ENCODE results near the gene UNK. TPM values are rescaled to one million over a fixed set of nuclear protein-coding genes. Genes with fewer than 3 reads are reported as not detected.

UNK gene
- total and polyA plus RNA-seq, 2 experiments from 2014 or later, result 22.3 to 26.7 TPM

- H3K36me3 ChIP-seq (replicated peaks; ENCODE audit: insufficient read depth, low read depth), result no peaks in the 10 kb centered on the region
- no peak overlapping the region for H3K4me2 ChIP-seq
Observed at GRCh38 chr17:75813081-75814020, 28.7 kb downstream of the UNK start.

GRCh38 chr17:75814021-75814395 is 29.4 kb downstream of the UNK start:
- no peak overlapping the region for H3K4me3 ChIP-seq
- H3K4me1 ChIP-seq (ENCODE audit: insufficient read depth), result no peaks in the 10 kb centered on the region
- no peaks in the 10 kb centered on the region for H3K9me2 ChIP-seq (replicated peaks; ENCODE audit: insufficient read depth)
- no peaks in the 10 kb centered on the region for H3K36me3 ChIP-seq (replicated peaks; ENCODE audit: insufficient read depth, low read depth)
- H3K4me2 ChIP-seq, result no peak overlapping the region
- no peak overlapping the region for H2AFZ ChIP-seq
- H3K9me3 ChIP-seq (ENCODE audit: low read depth), result no peaks in the 10 kb centered on the region
- WGBS (ENCODE audit: low lambda C conversion rate, missing lambda C conversion rate), result 89% methylated on average over 6 of the region's 6 CpGs
- no peak overlapping the region for H3K27ac ChIP-seq
- no peaks in the 10 kb centered on the region for H4K20me1 ChIP-seq (ENCODE audit: insufficient read depth, poor library complexity, severe bottlenecking)
- H3K27me3 ChIP-seq, result no peaks in the 10 kb centered on the region
- H3K79me2 ChIP-seq, result no peaks in the 10 kb centered on the region
- DNase-seq (ENCODE audit: low spot score), result no peak
- no peak for TF ChIP-seq EZH2 (IDR thresholded peaks at IDR 0.05; ENCODE audit: borderline replicate concordance)
- no peak for TF ChIP-seq CTCF (IDR thresholded peaks at IDR 0.05; ENCODE audit: poor library complexity)
- no peak for TF ChIP-seq EZH2phosphoT487 (IDR thresholded peaks at IDR 0.05; ENCODE audit: low read depth, severe bottlenecking, unreplicated experiment)

More at GRCh38 chr17:75813081-75814020, 28.7 kb downstream of the UNK start:
- Histone ChIP-seq H3K9me2 (replicated peaks; ENCODE audit: insufficient read depth) (no peaks in the 10 kb centered on the region), H3K27ac (no peak overlapping the region), H4K20me1 (ENCODE audit: insufficient read depth, poor library complexity, severe bottlenecking) (no peaks in the 10 kb centered on the region), H3K9me3 (ENCODE audit: low read depth) (no peaks in the 10 kb centered on the region), H3K4me3 (no peak overlapping the region), H3K79me2 (no peaks in the 10 kb centered on the region), H3K27me3 (no peaks in the 10 kb centered on the region), H2AFZ (no peak overlapping the region), H3K4me1 (ENCODE audit: insufficient read depth) (no peaks in the 10 kb centered on the region)
- no peak for TF ChIP-seq CTCF (IDR thresholded peaks at IDR 0.05; ENCODE audit: poor library complexity)
- no peak for TF ChIP-seq EZH2 (IDR thresholded peaks at IDR 0.05; ENCODE audit: borderline replicate concordance)
- TF ChIP-seq EZH2phosphoT487 (IDR thresholded peaks at IDR 0.05; ENCODE audit: low read depth, severe bottlenecking, unreplicated experiment), result no peak
- 95% methylated on average over 24 of the region's 24 CpGs for WGBS (ENCODE audit: low lambda C conversion rate, missing lambda C conversion rate)
- peak; percentile 4 for DNase-seq (ENCODE audit: low spot score)

GRCh38 chr17:75814900-75815373 is 30.3 kb downstream of the UNK start:
- Histone ChIP-seq H3K9me2 (replicated peaks; ENCODE audit: insufficient read depth) (no peaks in the 10 kb centered on the region), H3K4me2 (no peak overlapping the region), H3K4me1 (ENCODE audit: insufficient read depth) (no peaks in the 10 kb centered on the region), H3K79me2 (no peaks in the 10 kb centered on the region), H3K27me3 (no peaks in the 10 kb centered on the region), H3K4me3 (no peak overlapping the region), H3K36me3 (replicated peaks; ENCODE audit: insufficient read depth, low read depth) (no peaks in the 10 kb centered on the region), H4K20me1 (ENCODE audit: insufficient read depth, poor library complexity, severe bottlenecking) (no peaks in the 10 kb centered on the region), H3K9me3 (ENCODE audit: low read depth) (no peaks in the 10 kb centered on the region), H2AFZ (no peak overlapping the region), H3K27ac (no peak overlapping the region)
- TF ChIP-seq EZH2phosphoT487 (IDR thresholded peaks at IDR 0.05; ENCODE audit: low read depth, severe bottlenecking, unreplicated experiment) (no peak), CTCF (IDR thresholded peaks at IDR 0.05; ENCODE audit: poor library complexity) (no peak), EZH2 (IDR thresholded peaks at IDR 0.05; ENCODE audit: borderline replicate concordance) (no peak)
- DNase-seq (ENCODE audit: low spot score), result peak; percentile 20
- 91% methylated on average over 9 of the region's 13 CpGs for WGBS (ENCODE audit: low lambda C conversion rate, missing lambda C conversion rate)
